ENCODE results near the gene EXD3.

EXD3 gene

GRCh38 chr9:137383784-137384756, 38.9 kb downstream of the EXD3 start:
- TF ChIP-seq, protein P1, sequence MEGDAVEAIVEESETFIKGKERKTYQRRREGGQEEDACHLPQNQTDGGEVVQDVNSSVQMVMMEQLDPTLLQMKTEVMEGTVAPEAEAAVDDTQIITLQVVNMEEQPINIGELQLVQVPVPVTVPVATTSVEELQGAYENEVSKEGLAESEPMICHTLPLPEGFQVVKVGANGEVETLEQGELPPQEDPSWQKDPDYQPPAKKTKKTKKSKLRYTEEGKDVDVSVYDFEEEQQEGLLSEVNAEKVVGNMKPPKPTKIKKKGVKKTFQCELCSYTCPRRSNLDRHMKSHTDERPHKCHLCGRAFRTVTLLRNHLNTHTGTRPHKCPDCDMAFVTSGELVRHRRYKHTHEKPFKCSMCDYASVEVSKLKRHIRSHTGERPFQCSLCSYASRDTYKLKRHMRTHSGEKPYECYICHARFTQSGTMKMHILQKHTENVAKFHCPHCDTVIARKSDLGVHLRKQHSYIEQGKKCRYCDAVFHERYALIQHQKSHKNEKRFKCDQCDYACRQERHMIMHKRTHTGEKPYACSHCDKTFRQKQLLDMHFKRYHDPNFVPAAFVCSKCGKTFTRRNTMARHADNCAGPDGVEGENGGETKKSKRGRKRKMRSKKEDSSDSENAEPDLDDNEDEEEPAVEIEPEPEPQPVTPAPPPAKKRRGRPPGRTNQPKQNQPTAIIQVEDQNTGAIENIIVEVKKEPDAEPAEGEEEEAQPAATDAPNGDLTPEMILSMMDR (conservative IDR thresholded peaks at IDR 0.05; ENCODE audit: low read length) = no peak
- no peak for DNase-seq (ENCODE audit: low read depth)
- no peak overlapping the region for H3K4me3 ChIP-seq (ENCODE audit: low read length)

DNA sequence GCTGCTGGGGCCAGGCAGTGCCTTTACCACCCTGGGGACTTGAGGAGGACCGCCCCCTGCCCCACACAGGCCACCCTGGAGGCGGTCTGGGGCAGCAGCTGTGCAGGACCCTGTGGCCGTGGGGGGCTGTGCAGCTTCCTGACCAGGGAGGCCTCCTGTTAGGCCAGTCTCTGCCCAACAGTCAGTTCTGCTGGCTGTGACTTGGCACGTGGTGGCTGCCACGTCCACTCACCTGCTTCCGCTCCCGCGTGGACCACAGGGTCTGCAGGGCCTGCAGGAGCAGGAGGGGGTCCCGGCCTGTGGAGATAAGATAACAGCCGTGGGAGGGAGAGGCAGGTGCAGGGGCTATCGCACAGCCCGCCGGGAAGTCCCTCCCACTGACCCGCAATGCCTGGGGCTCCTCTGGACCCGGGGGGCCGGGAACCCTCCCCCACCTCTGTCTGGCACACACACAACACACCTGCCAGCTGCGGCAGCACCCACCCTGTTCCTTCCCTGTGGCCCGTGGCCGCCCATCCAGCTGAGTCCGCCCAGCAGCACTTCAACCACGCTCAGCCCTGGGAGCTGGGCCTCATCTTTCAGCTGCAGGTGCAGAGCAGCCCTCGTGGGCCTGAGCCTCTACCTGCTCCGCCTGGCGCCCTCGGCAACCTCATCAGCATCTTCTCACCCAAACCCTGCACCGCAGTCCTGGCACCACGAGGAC, 39.7 kb downstream of the EXD3 start:
- TF ChIP-seq, protein P1 (conservative IDR thresholded peaks at IDR 0.05; ENCODE audit: low read length) = no peak
- no peak overlapping the region for H3K4me3 ChIP-seq (ENCODE audit: low read length)
- no peak for DNase-seq (ENCODE audit: low read depth)

GRCh38 chr9:137382444-137383080, 40.4 kb downstream of the EXD3 start:
- TF ChIP-seq, protein P1 (conservative IDR thresholded peaks at IDR 0.05; ENCODE audit: low read length) = no peak
- no peak overlapping the region for H3K4me3 ChIP-seq (ENCODE audit: low read length)
- no peak for DNase-seq (ENCODE audit: low read depth)

- no peak overlapping the region for H3K4me3 ChIP-seq (ENCODE audit: low read length)
- DNase-seq (ENCODE audit: low read depth) = no peak
- TF ChIP-seq, protein P1 (conservative IDR thresholded peaks at IDR 0.05; ENCODE audit: low read length) = no peak
These were observed 41.2 kb downstream of the EXD3 start for GRCh38 chr9:137381501-137382443.

- no peak for DNase-seq (ENCODE audit: low read depth)
- TF ChIP-seq, protein P1 (conservative IDR thresholded peaks at IDR 0.05; ENCODE audit: low read length) = no peak
- H3K4me3 ChIP-seq (ENCODE audit: low read length) = no peak overlapping the region
These were observed 42.4 kb downstream of the EXD3 start for GRCh38 chr9:137380606-137381005.

GRCh38 chr9:137380171-137380570, 42.8 kb downstream of the EXD3 start:
- TF ChIP-seq, protein P1 (conservative IDR thresholded peaks at IDR 0.05; ENCODE audit: low read length) = no peak
- no peak for DNase-seq (ENCODE audit: low read depth)

More at GRCh38 chr9:137380171-137380570, 42.8 kb downstream of the EXD3 start:
- H3K4me3 ChIP-seq (ENCODE audit: low read length) = no peak overlapping the region

Data from AG10803 (cell line).